Activated T-cell treated with anti-CD3 and anti-CD28 coated beads, Interleukin-2, amount 50 U/mL, for 4 hours (primary cell): Measurements from ENCODE around the gene CHD2. TPM values are rescaled to one million over a fixed set of nuclear protein-coding genes. Genes with fewer than 3 reads are reported as not detected.

Experiments used
- ATAC-seq, 2 donors: fragments of 200-7000 bp; cut with Tn5 transposase; one replicate each; pipeline ENCODE4 v1.10.0; 2021
- DNase-seq: peaks from one replicate; pipeline ENCODE4 v3.0.0-alpha.2; 2020
- H3K27me3 Mint-ChIP-seq: one replicate; pipeline ENCODE4 v1.8.0; 2021; ENCODE audit warnings: low read depth, mixed read lengths
- H3K36me3 Mint-ChIP-seq: one replicate; pipeline ENCODE4 v1.8.0; 2022; ENCODE audit warnings: mixed read lengths; ENCODE audit not compliant: insufficient read depth
- H3K4me1 Mint-ChIP-seq: one replicate; pipeline ENCODE4 v1.8.0; 2021; ENCODE audit warnings: low read depth, mixed read lengths
- H3K4me3 Mint-ChIP-seq: one replicate; pipeline ENCODE4 v1.8.0; 2021; ENCODE audit warnings: mild to moderate bottlenecking, moderate library complexity, mixed read lengths
- H3K9me3 Mint-ChIP-seq: one replicate; pipeline ENCODE4 v1.8.0; 2021; ENCODE audit warnings: mixed read lengths
- total RNA-seq, 3 donors: library from RNA; stranded (reverse); gene quantifications; one replicate each; pipeline ENCODE4 v1.2.1, GENCODE V29; 2021

CHD2 gene
- total RNA-seq, 3 donors from 2014 or later, result 58.0 to 67.7 (median 59.7) TPM

DNA sequence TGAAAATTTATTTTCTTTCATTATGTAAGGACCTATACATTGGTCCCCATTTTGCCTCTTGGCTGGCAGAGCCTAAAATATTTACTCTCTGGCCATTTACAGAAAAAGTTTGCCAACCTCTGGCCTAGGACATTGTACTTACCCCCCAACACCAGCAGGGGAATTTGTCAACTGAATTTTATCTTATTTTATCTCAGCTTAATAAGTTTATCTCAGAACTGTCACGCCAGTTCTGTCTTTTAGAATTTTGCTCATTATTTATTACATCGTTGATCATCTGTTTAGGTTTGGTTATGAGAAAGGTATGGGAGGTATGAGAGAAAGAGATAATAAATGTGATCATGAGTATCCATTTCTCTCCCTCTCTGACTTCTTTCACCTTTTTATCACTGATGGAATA is 38.3 kb downstream of the CHD2 start:
- ATAC-seq, result no peak

DNA sequence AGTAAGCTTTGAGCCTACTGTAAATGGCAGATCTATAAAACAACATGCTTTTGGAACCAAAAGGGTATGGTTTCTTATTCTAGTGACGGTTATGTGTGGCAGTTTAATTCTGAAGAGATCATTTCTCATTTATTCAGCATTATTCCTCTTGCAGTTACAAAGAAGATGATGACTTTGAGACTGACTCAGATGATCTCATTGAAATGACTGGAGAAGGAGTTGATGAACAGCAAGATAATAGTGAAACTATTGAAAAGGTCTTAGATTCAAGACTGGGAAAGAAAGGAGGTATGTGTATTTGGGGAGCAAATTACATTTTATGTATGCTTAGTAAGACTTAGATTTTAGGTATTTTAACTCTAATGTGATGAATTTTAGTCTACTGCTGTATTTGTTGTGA is 41.5 kb downstream of the CHD2 start:
- H3K4me3 Mint-ChIP-seq, result no peak overlapping the region
- ATAC-seq (peak; percentile 73 to 82), DNase-seq (no peak)
- peaks cover 63% of the 10 kb centered on the region for H3K36me3 Mint-ChIP-seq
- peaks cover 8% of the 10 kb centered on the region for H3K9me3 Mint-ChIP-seq
- H3K27me3 Mint-ChIP-seq, result no peaks in the 10 kb centered on the region
- peaks cover 29% of the 10 kb centered on the region for H3K4me1 Mint-ChIP-seq

More for the DNA sequence above, 38.3 kb downstream of the CHD2 start:
- Mint-ChIP-seq H3K36me3 (peaks cover 67% of the 10 kb centered on the region), H3K4me3 (no peak overlapping the region), H3K9me3 (no peaks in the 10 kb centered on the region), H3K4me1 (peaks cover 45% of the 10 kb centered on the region), H3K27me3 (no peaks in the 10 kb centered on the region)
- no peak for DNase-seq

DNA sequence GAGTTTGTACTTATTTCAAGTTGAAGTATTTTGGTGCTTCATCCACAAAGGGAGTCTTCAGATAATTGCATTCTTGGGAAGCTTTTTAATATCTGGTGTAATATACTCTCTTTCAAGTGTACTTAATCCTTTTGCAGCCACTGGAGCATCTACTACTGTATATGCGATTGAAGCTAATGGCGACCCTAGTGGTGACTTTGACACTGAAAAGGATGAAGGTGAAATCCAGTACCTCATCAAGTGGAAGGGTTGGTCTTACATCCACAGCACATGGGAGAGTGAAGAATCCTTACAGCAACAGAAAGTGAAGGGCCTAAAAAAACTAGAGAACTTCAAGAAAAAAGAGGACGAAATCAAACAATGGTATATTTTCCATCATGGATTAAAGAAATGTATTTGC is 42.6 kb downstream of the CHD2 start:
- ATAC-seq (no peak), DNase-seq (no peak)
- Mint-ChIP-seq H3K9me3 (peaks cover 15% of the 10 kb centered on the region), H3K36me3 (peaks cover 69% of the 10 kb centered on the region), H3K4me3 (no peak overlapping the region), H3K4me1 (peaks cover 20% of the 10 kb centered on the region), H3K27me3 (no peaks in the 10 kb centered on the region)

DNA sequence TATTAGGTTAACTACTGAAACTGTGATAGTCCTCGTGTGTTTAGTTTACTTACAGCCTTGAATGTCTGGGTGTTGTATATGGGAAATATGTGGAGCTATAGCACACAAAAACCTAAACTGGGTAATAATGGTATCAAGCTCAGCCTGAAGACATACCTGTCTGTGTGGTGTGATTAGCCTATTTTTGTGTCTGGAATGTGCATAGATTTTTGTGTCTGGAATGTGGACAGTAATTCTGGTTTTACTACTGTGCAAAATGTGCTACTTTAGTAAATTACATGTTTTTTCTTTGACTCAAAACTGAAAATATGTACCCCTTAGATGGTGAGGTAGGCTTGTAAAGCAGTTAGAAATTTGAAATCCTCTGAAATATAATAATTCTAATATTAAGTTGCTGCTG is 43.5 kb downstream of the CHD2 start:
- peaks cover 22% of the 10 kb centered on the region for H3K9me3 Mint-ChIP-seq
- DNase-seq (no peak), ATAC-seq (no peak)
- peaks cover 18% of the 10 kb centered on the region for H3K4me1 Mint-ChIP-seq
- no peaks in the 10 kb centered on the region for H3K27me3 Mint-ChIP-seq
- peaks cover 73% of the 10 kb centered on the region for H3K36me3 Mint-ChIP-seq
- H3K4me3 Mint-ChIP-seq, result no peak overlapping the region

DNA sequence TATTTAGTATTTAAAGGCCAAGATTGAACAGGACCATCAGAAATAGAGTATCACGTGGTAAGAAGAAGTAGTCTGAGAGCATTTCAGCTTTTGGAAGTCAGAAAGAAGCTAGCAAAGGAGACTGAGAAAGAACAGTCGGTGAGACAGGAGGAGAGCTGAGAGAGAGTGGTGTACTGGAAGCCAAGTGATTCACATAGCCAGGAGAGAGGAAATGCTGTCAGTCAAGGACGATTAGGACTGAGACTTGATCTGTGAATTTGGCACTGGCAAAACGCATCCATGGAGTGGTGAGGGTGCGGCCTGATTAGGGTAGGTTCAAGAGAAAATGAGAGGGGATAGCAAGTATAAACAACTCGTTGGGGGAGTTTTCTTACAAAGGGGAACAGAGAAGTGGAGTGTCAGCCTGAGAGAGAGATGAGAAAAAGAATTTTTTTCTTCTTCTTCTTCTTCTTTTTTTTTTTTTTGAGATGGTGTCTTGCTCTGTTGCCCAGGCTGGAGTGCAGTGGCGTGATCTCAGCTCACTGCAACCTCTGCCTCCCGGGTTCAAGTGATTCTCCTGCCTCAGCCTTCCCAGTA is 44.9 kb downstream of the CHD2 start:
- Mint-ChIP-seq H3K9me3 (peaks cover 34% of the 10 kb centered on the region), H3K36me3 (peaks cover 75% of the 10 kb centered on the region), H3K27me3 (no peaks in the 10 kb centered on the region), H3K4me1 (peaks cover 18% of the 10 kb centered on the region), H3K4me3 (no peak overlapping the region)
- no peak for DNase-seq
- ATAC-seq, result no peak

DNA sequence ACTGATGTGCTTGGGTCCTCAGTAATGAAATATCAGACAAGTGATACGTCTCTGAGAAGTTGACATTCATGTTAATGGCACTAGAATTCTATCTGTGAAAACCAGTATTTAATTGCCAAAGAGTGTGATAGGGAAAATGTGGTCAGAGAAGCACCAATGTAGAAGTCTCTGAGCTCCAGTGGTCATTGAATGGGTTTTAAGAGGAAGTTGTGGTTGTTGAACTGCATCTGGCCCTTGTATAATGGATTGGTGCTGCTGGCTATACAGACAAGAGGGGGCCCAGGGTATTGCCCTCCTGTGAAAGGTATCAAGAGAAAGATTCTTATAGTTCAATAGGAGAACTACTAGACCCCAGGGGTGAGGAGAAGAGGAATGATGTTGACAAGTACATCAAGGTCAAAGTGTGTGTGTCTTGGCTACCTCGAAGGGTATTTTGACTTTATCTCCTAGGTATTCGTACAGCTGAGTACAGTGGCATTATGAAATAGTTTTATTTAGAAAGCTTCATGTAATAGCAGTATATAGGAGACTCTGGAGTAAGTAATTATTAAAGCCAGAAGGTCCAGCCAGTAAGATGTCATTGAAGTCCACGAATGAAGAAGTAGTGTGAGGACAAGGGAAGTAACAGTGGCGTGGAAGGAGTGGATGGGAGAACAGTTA is 47.1 kb downstream of the CHD2 start:
- Mint-ChIP-seq H3K4me3 (no peak overlapping the region), H3K27me3 (no peaks in the 10 kb centered on the region), H3K4me1 (peaks cover 17% of the 10 kb centered on the region), H3K9me3 (peaks cover 34% of the 10 kb centered on the region), H3K36me3 (peaks cover 79% of the 10 kb centered on the region)
- DNase-seq (no peak), ATAC-seq (no peak)

DNA sequence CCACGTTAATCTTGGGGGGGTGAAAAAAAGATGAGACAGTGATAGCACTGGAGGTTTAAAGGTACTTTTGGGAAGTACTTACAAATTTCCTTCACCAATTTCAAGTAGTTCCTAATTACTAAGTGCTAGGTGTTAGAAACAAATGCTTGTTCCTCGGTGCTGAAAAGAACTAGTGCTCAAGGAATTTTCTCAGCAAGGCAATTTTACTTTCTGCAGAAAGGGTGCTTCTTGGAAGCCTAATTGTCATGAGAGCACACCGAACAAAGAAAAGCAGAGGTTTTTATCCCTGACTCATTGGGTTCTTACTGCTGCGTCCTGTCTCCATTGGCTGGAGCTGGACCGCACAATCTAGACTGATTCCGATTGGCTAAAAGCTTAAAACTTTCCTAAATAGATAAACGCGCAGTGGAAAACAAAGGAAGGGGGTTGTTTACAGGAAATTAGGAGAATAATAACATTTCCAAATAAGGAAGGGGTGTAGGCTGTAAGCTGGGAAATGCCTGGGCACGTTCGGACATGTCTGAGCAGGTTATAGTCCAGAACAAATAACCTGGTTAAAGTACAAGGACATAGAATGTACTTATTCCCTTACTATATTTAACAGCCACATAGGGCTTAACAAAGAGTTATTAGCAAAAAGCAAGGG is 49.6 kb downstream of the CHD2 start:
- H3K27me3 Mint-ChIP-seq, result no peaks in the 10 kb centered on the region
- no peak for ATAC-seq
- H3K4me1 Mint-ChIP-seq, result peaks cover 8% of the 10 kb centered on the region

DNA sequence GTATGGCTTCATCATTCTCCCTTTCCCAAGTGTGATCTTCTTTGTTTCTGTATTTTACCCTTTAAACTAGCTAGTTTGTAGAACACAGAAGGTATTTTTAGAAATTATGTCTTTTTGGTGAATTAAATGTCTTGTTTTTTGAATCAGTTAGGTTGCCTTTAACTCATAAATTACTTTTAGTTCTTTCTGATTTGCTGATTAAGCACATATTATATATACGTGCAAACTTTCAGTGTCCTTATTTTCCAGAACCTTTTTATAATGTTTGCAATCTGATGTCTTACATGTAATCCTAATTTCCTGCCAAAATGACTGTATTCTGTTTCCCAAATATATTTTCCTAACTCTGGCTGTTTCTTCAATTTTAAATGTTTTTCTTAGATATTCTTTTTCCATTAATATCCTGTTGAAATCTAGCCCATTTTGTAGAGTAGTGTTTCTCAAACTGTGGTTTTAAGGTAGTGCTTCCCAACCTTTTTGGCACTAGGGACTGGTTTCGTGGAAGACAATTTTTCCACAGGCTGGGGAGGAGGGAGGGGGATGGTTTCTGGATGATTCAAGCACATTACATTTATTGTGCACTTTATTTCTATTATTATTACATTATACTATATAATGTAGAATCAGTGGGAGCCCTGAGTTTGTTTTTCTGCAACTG is 51.8 kb downstream of the CHD2 start:
- Mint-ChIP-seq H3K4me1 (peaks cover 15% of the 10 kb centered on the region), H3K9me3 (peaks cover 26% of the 10 kb centered on the region), H3K36me3 (peaks cover 77% of the 10 kb centered on the region), H3K27me3 (no peaks in the 10 kb centered on the region), H3K4me3 (no peak overlapping the region)
- DNase-seq (no peak), ATAC-seq (no peak)

More for the DNA sequence above, 49.6 kb downstream of the CHD2 start:
- no peak for DNase-seq
- H3K36me3 Mint-ChIP-seq, result peaks cover 69% of the 10 kb centered on the region
- H3K9me3 Mint-ChIP-seq, result peaks cover 31% of the 10 kb centered on the region
- no peak overlapping the region for H3K4me3 Mint-ChIP-seq

DNA sequence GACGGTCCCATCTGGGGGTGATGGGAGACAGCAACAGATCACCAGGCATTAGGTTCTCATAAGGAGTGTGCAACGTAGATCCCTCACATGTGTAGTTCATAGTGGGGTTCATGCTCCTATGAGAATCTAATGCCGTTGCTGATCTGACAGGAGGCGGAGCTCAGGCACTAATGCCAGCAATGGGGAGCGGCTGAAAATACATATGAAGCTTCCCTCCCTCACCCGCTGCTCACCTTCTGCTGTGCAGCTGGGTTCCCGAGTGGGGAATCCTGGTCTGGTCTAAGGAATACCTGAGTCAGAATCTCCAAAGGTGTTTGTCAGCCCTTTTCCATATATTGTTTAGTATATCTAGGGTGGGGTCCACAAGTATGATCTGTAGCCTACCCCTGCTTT is 52.3 kb downstream of the CHD2 start:
- DNase-seq (no peak), ATAC-seq (no peak)
- Mint-ChIP-seq H3K4me3 (no peak overlapping the region), H3K9me3 (peaks cover 21% of the 10 kb centered on the region), H3K4me1 (peaks cover 20% of the 10 kb centered on the region), H3K36me3 (peaks cover 77% of the 10 kb centered on the region), H3K27me3 (no peaks in the 10 kb centered on the region)

DNA sequence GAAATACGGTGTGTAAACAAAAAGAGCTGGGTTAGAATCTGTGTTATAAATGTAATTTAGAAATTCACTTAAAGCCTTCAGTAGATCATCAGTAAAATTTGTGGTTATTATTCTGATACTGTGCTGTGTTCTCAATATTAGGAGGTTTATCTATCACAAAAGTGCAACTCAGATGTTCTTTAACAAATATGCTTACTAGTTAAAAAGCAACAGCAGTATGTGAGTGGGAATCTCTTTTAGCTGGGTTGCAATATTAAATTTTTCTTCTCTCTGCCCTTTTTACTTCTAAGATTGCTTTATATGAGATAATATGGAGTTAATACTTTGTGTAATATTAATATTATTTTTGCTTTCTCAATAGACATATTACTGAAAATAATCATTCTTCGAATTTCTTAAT is 53.4 kb downstream of the CHD2 start:
- DNase-seq (no peak), ATAC-seq (no peak)
- Mint-ChIP-seq H3K9me3 (peaks cover 16% of the 10 kb centered on the region), H3K4me3 (no peak overlapping the region), H3K4me1 (peaks cover 28% of the 10 kb centered on the region), H3K36me3 (peaks cover 74% of the 10 kb centered on the region), H3K27me3 (no peaks in the 10 kb centered on the region)

DNA sequence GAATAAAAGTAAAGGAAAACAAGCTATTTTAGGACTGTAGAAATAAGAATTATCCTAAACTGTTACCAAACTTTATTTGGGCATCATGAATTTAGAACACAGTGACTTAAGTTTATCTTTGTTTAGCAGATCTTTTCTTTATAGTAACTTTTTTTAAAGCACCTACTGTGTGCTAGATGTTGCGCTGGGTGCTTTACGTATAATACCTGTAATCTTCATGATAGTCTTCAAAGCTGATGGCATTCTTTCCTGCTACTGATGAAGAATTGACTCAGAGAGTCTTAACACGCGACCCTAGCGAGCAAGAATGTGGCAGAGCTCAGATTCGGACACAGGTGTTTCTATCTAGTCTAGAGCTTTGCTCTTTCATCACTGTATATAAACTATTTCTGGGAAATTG is 53.9 kb downstream of the CHD2 start:
- no peak for DNase-seq
- Mint-ChIP-seq H3K36me3 (peaks cover 73% of the 10 kb centered on the region), H3K4me1 (peaks cover 33% of the 10 kb centered on the region), H3K4me3 (no peak overlapping the region), H3K9me3 (peaks cover 13% of the 10 kb centered on the region), H3K27me3 (no peaks in the 10 kb centered on the region)
- no peak for ATAC-seq

DNA sequence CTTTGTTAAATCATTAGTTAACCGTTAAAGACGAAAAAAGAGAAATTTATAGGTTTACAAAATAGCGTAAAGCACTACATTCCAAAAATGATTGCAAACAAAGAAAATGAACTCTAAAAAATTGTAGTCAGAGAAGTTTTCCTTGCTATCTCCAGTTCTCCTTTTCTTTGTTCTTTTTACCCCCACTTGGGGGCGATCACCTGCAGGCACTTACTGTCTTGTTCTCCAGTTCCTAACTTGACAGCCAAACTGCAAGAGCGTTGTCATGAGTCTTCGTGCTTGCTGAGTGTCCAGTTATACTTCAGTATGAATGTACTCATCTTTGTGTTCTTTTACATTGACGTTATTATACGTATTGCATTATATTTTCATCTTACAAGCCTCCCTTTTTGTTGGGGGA is 54.5 kb downstream of the CHD2 start:
- DNase-seq, result no peak
- H3K9me3 Mint-ChIP-seq, result peaks cover 7% of the 10 kb centered on the region
- no peaks in the 10 kb centered on the region for H3K27me3 Mint-ChIP-seq
- no peak for ATAC-seq
- H3K4me1 Mint-ChIP-seq, result peaks cover 36% of the 10 kb centered on the region
- H3K4me3 Mint-ChIP-seq, result no peak overlapping the region
- peaks cover 69% of the 10 kb centered on the region for H3K36me3 Mint-ChIP-seq

DNA sequence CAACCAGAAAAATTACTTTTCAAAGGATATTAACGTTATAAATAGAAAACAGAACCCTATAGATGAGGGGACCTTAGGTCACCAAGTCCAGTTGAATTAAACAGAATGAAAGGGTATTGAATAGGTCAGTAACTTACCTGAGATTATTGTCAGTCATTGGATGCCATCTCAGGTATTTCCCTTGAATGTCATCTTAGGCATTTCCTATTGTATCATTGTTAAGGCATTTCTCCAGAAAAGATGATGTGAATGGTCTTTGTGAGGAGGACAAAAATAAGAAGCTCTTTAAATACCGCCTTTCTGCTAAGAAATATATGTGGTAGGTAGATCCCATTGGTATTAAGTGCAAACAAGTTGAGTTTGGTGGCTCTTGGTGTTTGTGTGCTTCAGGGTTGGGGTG is 55.6 kb downstream of the CHD2 start:
- Mint-ChIP-seq H3K27me3 (no peaks in the 10 kb centered on the region), H3K9me3 (peaks cover 4% of the 10 kb centered on the region), H3K4me3 (no peak overlapping the region), H3K4me1 (peaks cover 40% of the 10 kb centered on the region), H3K36me3 (peaks cover 63% of the 10 kb centered on the region)
- ATAC-seq, result no peak
- DNase-seq, result no peak

DNA sequence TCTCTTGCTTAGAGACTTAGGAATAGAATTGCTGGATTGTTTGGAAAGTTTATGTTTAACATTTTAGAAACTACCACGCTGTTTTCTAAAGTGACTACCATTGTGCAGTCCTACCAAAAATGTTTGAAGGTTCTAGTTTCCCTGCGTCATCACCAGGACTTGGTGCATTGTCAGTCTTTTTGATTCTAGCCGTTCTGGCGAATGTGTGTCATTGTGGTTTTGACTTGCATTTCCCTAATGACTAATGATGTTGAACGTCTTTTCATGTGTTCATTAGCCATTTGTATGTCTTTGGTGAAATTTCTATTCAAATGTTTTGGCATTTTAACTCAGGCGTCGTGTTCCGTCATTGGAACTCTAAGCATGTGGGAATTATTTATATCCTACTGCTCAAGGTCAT is 58.0 kb downstream of the CHD2 start:
- Mint-ChIP-seq H3K27me3 (no peaks in the 10 kb centered on the region), H3K9me3 (peaks cover 4% of the 10 kb centered on the region), H3K4me1 (peaks cover 53% of the 10 kb centered on the region), H3K4me3 (peak overlapping the region; percentile 33), H3K36me3 (peaks cover 66% of the 10 kb centered on the region)
- peak; percentile 51 for DNase-seq
- peak; percentile 99 for ATAC-seq
